Measurements from ENCODE around the gene MED16. TPM values are rescaled to one million over a fixed set of nuclear protein-coding genes. Genes with fewer than 3 reads are reported as not detected.
"Not testable (repeated sequence)": the region's sequence is repeated elsewhere in the genome, so short reads cannot be mapped to it uniquely, and the experiment has no call there.

The MED16 gene
- total RNA-seq, 2 donors from 2014 or later: 60.4 to 64.1 TPM

DNA sequence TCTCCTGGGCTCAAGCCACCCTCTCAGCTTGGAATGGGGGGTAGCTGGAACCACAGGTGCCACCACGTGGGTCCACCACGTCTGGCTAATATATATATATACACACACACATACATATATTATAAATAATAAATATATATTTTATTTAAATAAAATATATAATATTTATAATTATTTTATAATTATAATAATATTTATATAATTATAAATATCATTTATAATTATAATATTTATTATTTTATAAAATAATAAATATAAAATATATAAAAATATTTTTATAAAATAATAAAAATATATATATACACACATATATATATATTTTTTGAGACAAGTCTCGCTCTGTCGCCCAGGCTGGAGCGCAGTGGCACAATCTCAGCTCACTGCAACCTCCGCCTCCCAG is 38.4 kb downstream of the MED16 start:
- H3K4me1 Mint-ChIP-seq: no peaks in the 10 kb centered on the region
- H3K27me3 Mint-ChIP-seq: no peaks in the 10 kb centered on the region
- no peak for ATAC-seq (replicated peaks)
- no peaks in the 10 kb centered on the region for H3K36me3 Mint-ChIP-seq (ENCODE audit: low read depth)
- no peak overlapping the region for H3K27ac Mint-ChIP-seq
- H3K9me3 Mint-ChIP-seq: no peaks in the 10 kb centered on the region
- H3K4me3 Mint-ChIP-seq: no peak overlapping the region

- not testable (repeated sequence) for H3K27me3 Mint-ChIP-seq; H3K9me3 Mint-ChIP-seq; H3K36me3 Mint-ChIP-seq (ENCODE audit: low read depth)
These were observed 39.3 kb downstream of the MED16 start for GRCh38 chr19:853614-854220.

DNA sequence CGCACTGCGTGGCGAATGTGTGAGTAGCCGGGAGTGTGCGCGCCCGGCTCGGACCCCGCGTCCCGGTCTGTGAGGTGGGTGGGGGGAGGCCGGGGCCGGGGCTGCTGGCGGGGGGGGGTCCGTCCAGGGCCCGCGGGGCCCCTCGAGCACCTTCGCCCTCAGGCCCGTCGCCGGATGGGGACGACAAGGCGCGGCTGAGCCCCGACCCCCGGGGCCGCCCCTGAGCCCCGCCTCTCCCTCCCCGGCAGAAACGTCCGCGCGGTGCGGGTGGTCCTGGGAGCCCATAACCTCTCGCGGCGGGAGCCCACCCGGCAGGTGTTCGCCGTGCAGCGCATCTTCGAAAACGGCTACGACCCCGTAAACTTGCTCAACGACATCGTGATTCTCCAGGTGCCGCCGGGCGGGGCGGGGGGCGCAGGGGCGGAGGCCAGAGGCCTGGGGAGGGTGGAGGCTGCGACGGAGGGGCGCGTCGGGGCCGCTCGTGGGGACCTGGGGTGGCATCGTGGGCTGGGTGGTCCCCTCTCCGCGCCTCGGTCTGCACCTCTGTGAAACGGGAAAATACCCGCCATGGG is 39.9 kb downstream of the MED16 start:
- H3K4me1 Mint-ChIP-seq: no peaks in the 10 kb centered on the region
- H3K4me3 Mint-ChIP-seq: no peak overlapping the region
- ATAC-seq (replicated peaks): no peak
- no peaks in the 10 kb centered on the region for H3K36me3 Mint-ChIP-seq (ENCODE audit: low read depth)
- H3K27me3 Mint-ChIP-seq: no peaks in the 10 kb centered on the region
- H3K27ac Mint-ChIP-seq: no peak overlapping the region
- no peaks in the 10 kb centered on the region for H3K9me3 Mint-ChIP-seq

More at GRCh38 chr19:853614-854220, 39.3 kb downstream of the MED16 start:
- not testable (repeated sequence) for H3K27ac Mint-ChIP-seq; H3K4me1 Mint-ChIP-seq; ATAC-seq (replicated peaks); H3K4me3 Mint-ChIP-seq

DNA sequence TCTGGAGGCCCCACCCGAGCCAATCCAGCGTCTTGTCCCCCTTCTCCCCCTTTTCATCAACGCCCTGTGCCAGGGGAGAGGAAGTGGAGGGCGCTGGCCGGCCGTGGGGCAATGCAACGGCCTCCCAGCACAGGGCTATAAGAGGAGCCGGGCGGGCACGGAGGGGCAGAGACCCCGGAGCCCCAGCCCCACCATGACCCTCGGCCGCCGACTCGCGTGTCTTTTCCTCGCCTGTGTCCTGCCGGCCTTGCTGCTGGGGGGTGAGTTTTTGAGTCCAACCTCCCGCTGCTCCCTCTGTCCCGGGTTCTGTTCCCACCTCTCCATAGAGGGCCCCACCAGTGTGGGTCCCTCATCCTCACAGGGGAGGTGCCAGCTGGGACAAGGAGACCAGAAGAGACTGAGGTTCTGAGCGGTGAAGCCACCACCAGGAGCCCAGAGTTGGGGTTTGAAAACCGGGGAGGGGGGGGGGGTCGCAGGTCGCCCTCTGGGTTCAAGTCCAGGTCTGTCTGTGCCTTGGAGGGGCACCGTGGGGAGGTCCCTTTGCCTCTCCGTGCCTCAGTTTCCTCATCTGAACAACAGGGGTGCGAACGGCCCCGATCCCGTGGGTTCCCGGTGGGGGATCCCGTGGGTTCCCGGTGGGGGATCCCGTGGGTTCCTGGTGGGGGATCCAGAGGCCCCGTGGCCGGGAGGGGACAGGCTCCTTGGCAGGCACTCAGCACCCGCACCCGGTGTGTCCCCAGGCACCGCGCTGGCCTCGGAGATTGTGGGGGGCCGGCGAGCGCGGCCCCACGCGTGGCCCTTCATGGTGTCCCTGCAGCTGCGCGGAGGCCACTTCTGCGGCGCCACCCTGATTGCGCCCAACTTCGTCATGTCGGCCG is 40.6 kb downstream of the MED16 start, which contains the start of gene ELANE:
Gene ELANE, plus strand, starts transcription at position 168 of the 878 bp plus-strand sequence. Its CDS starts 26 bp downstream, at position 194.
- Mint-ChIP-seq H3K27ac (no peak within 1 kb of the TSS), H3K4me3 (no peak within 1 kb of the TSS), H3K36me3 (ENCODE audit: low read depth) (no peaks in the 10 kb centered on the region), H3K9me3 (no peaks in the 10 kb centered on the region), H3K27me3 (peaks cover under 1% of the 10 kb centered on the region), H3K4me1 (no peaks in the 10 kb centered on the region)
- ATAC-seq (replicated peaks): no peak

DNA sequence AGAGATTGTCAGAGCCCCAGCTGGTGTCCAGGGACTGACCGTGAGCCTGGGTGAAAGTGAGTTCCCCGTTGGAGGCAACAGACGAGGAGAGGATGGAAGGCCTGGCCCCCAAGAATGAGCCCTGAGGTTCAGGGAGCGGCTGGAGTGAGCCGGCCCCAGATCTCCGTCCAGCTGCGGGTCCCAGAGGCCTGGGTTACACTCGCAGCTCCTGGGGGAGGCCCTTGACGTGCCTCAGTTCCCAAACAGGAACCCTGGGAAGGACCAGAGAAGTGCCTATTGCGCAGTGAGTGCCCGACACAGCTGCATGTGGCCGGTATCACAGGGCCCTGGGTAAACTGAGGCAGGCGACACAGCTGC is 42.0 kb downstream of the MED16 start:
- H3K9me3 Mint-ChIP-seq: no peaks in the 10 kb centered on the region
- no peak for ATAC-seq (replicated peaks)
- H3K27ac Mint-ChIP-seq: no peak overlapping the region

GRCh38 chr19:850221-850978 is 42.6 kb downstream of the MED16 start:
- no peak overlapping the region for H3K4me3 Mint-ChIP-seq
- peaks cover 8% of the 10 kb centered on the region for H3K27me3 Mint-ChIP-seq
- no peaks in the 10 kb centered on the region for H3K36me3 Mint-ChIP-seq (ENCODE audit: low read depth)
- no peak for ATAC-seq (replicated peaks)
- no peaks in the 10 kb centered on the region for H3K4me1 Mint-ChIP-seq
- H3K27ac Mint-ChIP-seq: no peak overlapping the region
- no peaks in the 10 kb centered on the region for H3K9me3 Mint-ChIP-seq

More for the DNA sequence above, 42.0 kb downstream of the MED16 start:
- H3K4me1 Mint-ChIP-seq: no peaks in the 10 kb centered on the region
- peaks cover 5% of the 10 kb centered on the region for H3K27me3 Mint-ChIP-seq
- no peaks in the 10 kb centered on the region for H3K36me3 Mint-ChIP-seq (ENCODE audit: low read depth)
- H3K4me3 Mint-ChIP-seq: no peak overlapping the region

GRCh38 chr19:849195-849594 is 43.8 kb downstream of the MED16 start:
- H3K27me3 Mint-ChIP-seq: peaks cover 12% of the 10 kb centered on the region
- H3K36me3 Mint-ChIP-seq (ENCODE audit: low read depth); H3K4me1 Mint-ChIP-seq: not testable (repeated sequence)

DNA sequence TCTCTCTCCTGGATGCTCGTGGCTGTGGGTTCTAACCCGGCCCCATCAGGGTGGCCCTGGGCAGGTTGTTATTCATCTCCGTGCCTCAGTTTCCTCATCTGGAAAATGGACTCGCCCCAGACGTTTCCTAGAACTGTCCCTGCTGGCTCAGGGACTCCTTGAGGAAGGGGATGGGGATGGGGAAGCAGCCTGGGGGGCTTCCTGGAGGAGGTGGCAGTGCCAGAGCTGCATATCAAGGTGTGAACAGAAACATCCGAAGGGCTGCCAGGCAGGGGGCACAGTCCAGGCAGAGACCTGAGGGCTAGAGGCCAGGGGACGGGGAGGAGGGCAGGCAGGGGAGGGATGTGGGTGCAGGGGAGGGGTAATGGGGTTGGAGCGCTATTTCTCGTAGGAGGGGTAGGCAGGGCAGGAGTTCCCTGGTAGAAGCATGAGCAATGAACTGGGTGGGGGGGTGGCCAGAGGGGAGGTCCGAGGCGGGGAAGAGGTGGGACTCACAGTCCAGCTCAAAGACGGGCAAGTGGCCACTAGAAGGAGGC is 44.5 kb downstream of the MED16 start:
- H3K9me3 Mint-ChIP-seq: no peaks in the 10 kb centered on the region
- H3K36me3 Mint-ChIP-seq (ENCODE audit: low read depth): no peaks in the 10 kb centered on the region
- peaks cover 12% of the 10 kb centered on the region for H3K27me3 Mint-ChIP-seq
- no peak overlapping the region for H3K4me3 Mint-ChIP-seq
- ATAC-seq (replicated peaks): no peak
- no peaks in the 10 kb centered on the region for H3K4me1 Mint-ChIP-seq
- H3K27ac Mint-ChIP-seq: no peak overlapping the region

More at GRCh38 chr19:849195-849594, 43.8 kb downstream of the MED16 start:
- H3K9me3 Mint-ChIP-seq; H3K4me3 Mint-ChIP-seq; ATAC-seq (replicated peaks); H3K27ac Mint-ChIP-seq: not testable (repeated sequence)

GRCh38 chr19:845707-846521 is 47.1 kb downstream of the MED16 start:
- Mint-ChIP-seq H3K4me1 (peaks cover 4% of the 10 kb centered on the region), H3K36me3 (ENCODE audit: low read depth) (no peaks in the 10 kb centered on the region), H3K4me3 (no peak overlapping the region), H3K27me3 (peaks cover 18% of the 10 kb centered on the region), H3K27ac (no peak overlapping the region), H3K9me3 (no peaks in the 10 kb centered on the region)
- no peak for ATAC-seq (replicated peaks)

- Mint-ChIP-seq H3K4me3 (no peak overlapping the region), H3K36me3 (ENCODE audit: low read depth) (no peaks in the 10 kb centered on the region), H3K27ac (no peak overlapping the region), H3K27me3 (peaks cover 18% of the 10 kb centered on the region), H3K4me1 (peaks cover 4% of the 10 kb centered on the region), H3K9me3 (no peaks in the 10 kb centered on the region)
- ATAC-seq (replicated peaks): no peak
These were observed 48.4 kb downstream of the MED16 start for GRCh38 chr19:844546-844971.

DNA sequence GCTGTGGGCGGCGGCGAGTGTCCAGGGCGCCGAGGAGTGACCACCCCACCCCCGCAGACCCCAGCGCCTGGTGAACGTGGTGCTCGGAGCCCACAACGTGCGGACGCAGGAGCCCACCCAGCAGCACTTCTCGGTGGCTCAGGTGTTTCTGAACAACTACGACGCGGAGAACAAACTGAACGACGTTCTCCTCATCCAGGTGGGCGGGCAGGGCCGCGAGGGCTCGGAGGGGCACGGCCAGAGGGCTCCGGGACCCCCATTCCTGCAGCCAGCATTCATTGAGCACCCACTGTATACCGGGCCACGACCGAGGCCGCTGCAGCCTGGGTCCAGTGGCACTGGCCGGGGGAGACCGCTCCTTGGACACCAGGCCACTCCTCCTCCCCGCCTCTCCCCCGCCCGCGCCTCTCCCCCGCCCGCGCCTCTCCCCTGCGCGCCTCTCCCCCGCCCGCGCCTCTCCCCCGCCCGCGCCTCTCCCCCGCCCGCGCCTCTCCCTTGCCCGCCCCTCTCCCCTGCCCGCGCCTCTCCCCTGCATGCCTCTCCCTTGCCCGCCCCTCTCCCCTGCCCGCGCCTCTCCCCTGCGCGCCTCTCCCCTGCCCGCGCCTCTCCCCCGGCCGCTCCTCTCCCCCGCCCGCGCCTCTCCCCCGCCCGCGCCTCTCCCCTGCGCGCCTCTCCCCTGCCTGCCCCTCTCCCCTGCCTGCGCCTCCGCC is 49.0 kb downstream of the MED16 start:
- Mint-ChIP-seq H3K27me3 (peaks cover 18% of the 10 kb centered on the region), H3K9me3 (no peaks in the 10 kb centered on the region), H3K4me3 (no peak overlapping the region), H3K27ac (no peak overlapping the region), H3K36me3 (ENCODE audit: low read depth) (no peaks in the 10 kb centered on the region), H3K4me1 (peaks cover 4% of the 10 kb centered on the region)
- ATAC-seq (replicated peaks): no peak

GRCh38 chr19:843180-843835 is 49.7 kb downstream of the MED16 start:
- Mint-ChIP-seq H3K4me3 (no peak overlapping the region), H3K27me3 (peaks cover 18% of the 10 kb centered on the region), H3K27ac (no peak overlapping the region), H3K9me3 (no peaks in the 10 kb centered on the region), H3K36me3 (ENCODE audit: low read depth) (no peaks in the 10 kb centered on the region), H3K4me1 (peaks cover 4% of the 10 kb centered on the region)
- ATAC-seq (replicated peaks): no peak

GRCh38 chr19:842802-843179 is 50.2 kb downstream of the MED16 start:
- ATAC-seq (replicated peaks); H3K4me1 Mint-ChIP-seq; H3K9me3 Mint-ChIP-seq; H3K27ac Mint-ChIP-seq; H3K4me3 Mint-ChIP-seq; H3K36me3 Mint-ChIP-seq (ENCODE audit: low read depth): not testable (repeated sequence)
- H3K27me3 Mint-ChIP-seq: peaks cover 18% of the 10 kb centered on the region
